PC-3 (cell line): ENCODE results near the gene CARD11. TPM values are rescaled to one million over a fixed set of nuclear protein-coding genes. Genes with fewer than 3 reads are reported as not detected.

ENCODE experiments used
- ATAC-seq: fragments of 200-7000 bp; cut with Tn5 transposase; 2 replicates; pipeline ENCODE4 v1.9.1; 2020; ENCODE audit warnings: mild to moderate bottlenecking, moderate library complexity
- BruUV-seq: library from RNA; stranded (reverse); fragments of 400-500 nt; replicated peaks from 2 replicates; lab custom pipeline; 2021; lab: Mats Ljungman, UMichigan
- CTCF ChIA-PET: fragments of 300-600 bp; sonication (Branson Sonifier 250); formaldehyde crosslinking; loops from one replicate; lab custom pipeline; 2022; ENCODE audit warnings: antibody characterized with exemption; lab: Charles Lee
- POLR2A ChIA-PET: fragments of 300-600 bp; sonication (Branson Sonifier 250); formaldehyde crosslinking; loops from one replicate; lab custom pipeline; 2022; ENCODE audit warnings: antibody characterized with exemption; ENCODE audit not compliant: unreplicated experiment; lab: Charles Lee
- DNase-seq: peaks from one replicate; pipeline ENCODE4 v3.0.0-alpha.2; 2015
- H2AFZ ChIP-seq: fragments of 300-600 bp; sonication (generic); 2 replicates; pipeline ENCODE4 v1.6.0; 2016; ENCODE audit warnings: antibody characterized with exemption, low read length
- H3F3A ChIP-seq: fragments of 300-600 bp; sonication (generic); one replicate; pipeline ENCODE4 v1.6.0; 2017; ENCODE audit warnings: antibody characterized with exemption, low read length, control low read depth, mild to moderate bottlenecking; ENCODE audit not compliant: unreplicated experiment
- H3K27ac ChIP-seq: fragments of 300-600 bp; sonication (generic); 2 replicates; pipeline ENCODE4 v1.5.1; 2016; ENCODE audit warnings: mild to moderate bottlenecking, low read length
- H3K27me3 ChIP-seq: fragments of 300-600 bp; sonication (generic); 2 replicates; pipeline ENCODE4 v1.6.1; 2016; ENCODE audit warnings: low read length, mixed read lengths
- H3K36me3 ChIP-seq: fragments of 300-600 bp; sonication (generic); 2 replicates; pipeline ENCODE4 v1.6.1; 2016; ENCODE audit warnings: low read depth, mixed run types, low read length, mixed read lengths
- H3K4me1 ChIP-seq: fragments of 300-600 bp; sonication (generic); 2 replicates; pipeline ENCODE4 v1.5.1; 2016; ENCODE audit warnings: low read length; ENCODE audit not compliant: insufficient read depth
- H3K4me2 ChIP-seq: fragments of 300-600 bp; sonication (generic); 2 replicates; pipeline ENCODE4 v1.6.0; 2016; ENCODE audit warnings: low read length
- H3K4me3 ChIP-seq: fragments of 300-600 bp; sonication (generic); 2 replicates; pipeline ENCODE4 v1.5.1; 2016; ENCODE audit warnings: mild to moderate bottlenecking, low read length, mixed read lengths
- H3K79me2 ChIP-seq: fragments of 300-600 bp; sonication (generic); 2 replicates; pipeline ENCODE4 v1.6.1; 2017; ENCODE audit warnings: low read length, mixed read lengths
- H3K9ac ChIP-seq: fragments of 300-600 bp; sonication (generic); 2 replicates; pipeline ENCODE4 v1.6.0; 2016; ENCODE audit warnings: mild to moderate bottlenecking, low read length
- H3K9me2 ChIP-seq: fragments of 300-600 bp; sonication (generic); replicated peaks from 2 replicates; pipeline ENCODE4 v1.6.1; 2016; ENCODE audit warnings: mixed run types, low read length, mixed read lengths
- H3K9me3 ChIP-seq: fragments of 300-600 bp; sonication (generic); 2 replicates; pipeline ENCODE4 v1.6.1; 2016; ENCODE audit warnings: low read length, mixed read lengths
- H4K20me1 ChIP-seq: fragments of 300-600 bp; sonication (generic); 2 replicates; pipeline ENCODE4 v1.6.1; 2016; ENCODE audit warnings: low read length, mixed read lengths
- EZH2 ChIP-seq: fragments of 300-600 bp; sonication (generic); IDR thresholded peaks from one replicate; pipeline ENCODE4 v1.6.1; 2017; ENCODE audit warnings: antibody characterized with exemption, mild to moderate bottlenecking, low read length; ENCODE audit not compliant: unreplicated experiment
- EZH2phosphoT487 ChIP-seq: fragments of 300-600 bp; sonication (generic); IDR thresholded peaks from 2 replicates; pipeline ENCODE4 v1.6.1; 2018; ENCODE audit warnings: mild to moderate bottlenecking, antibody characterized with exemption, low read length, borderline replicate concordance
- intact Hi-C: fragments of 100-400 bp; cut with micrococcal nuclease; formaldehyde crosslinking; loops from 2 replicates; pipeline ENCODE4 v1.9.0; 2023
- total RNA-seq: library from RNA; depleted of rRNA; stranded (reverse); fragments of >200 nt; gene quantifications from 2 replicates; pipeline ENCODE4 v1.2.3, GENCODE V29; 2014
- TF ChIP-seq, protein P1 (sequence below): fragments of 300-600 bp; sonication (generic); conservative IDR thresholded peaks from 2 replicates; pipeline ENCODE4 v1.5.1; 2017; ENCODE audit warnings: antibody characterized with exemption, low read depth, mild to moderate bottlenecking, low read length

The CARD11 gene
- total RNA-seq, 1 experiment from 2014 or later: not detected

DNA sequence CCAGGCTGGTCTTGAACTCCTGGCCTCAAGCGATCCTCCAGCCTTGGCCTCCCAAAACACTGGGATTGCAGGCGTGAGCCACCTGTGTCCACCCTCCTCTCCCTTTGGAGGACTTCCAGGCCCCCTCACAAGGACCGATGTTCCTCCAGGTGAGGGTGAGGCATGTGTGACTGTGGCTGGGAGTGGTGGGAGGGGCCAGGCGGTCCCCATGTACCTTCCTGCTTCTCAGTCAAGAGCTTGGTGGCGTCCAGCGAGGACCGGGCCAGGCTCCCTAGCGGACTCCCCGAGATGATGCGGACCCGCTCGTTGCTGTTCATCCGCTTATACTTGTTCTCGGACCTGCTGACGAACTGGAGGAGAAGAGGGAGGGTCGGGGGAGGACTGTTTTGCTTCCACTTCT lies 128.6 kb downstream of the CARD11 start:
- Histone ChIP-seq H3K4me3 (no peak overlapping the region), H3K4me1 (no peaks in the 10 kb centered on the region), H3K27ac (no peak overlapping the region), H2AFZ (no peak overlapping the region), H3F3A (no peaks in the 10 kb centered on the region), H3K27me3 (peaks cover 15% of the 10 kb centered on the region; the same call in 1 of the 2 replicates), H3K36me3 (no peaks in the 10 kb centered on the region), H3K79me2 (no peaks in the 10 kb centered on the region), H3K9me3 (no peaks in the 10 kb centered on the region), H3K4me2 (no peak overlapping the region), H3K9ac (no peak overlapping the region), H4K20me1 (no peaks in the 10 kb centered on the region), H3K9me2 (no peaks in the 10 kb centered on the region)
- ATAC-seq (no peak), DNase-seq (no peak)
- TF ChIP-seq, protein P1, sequence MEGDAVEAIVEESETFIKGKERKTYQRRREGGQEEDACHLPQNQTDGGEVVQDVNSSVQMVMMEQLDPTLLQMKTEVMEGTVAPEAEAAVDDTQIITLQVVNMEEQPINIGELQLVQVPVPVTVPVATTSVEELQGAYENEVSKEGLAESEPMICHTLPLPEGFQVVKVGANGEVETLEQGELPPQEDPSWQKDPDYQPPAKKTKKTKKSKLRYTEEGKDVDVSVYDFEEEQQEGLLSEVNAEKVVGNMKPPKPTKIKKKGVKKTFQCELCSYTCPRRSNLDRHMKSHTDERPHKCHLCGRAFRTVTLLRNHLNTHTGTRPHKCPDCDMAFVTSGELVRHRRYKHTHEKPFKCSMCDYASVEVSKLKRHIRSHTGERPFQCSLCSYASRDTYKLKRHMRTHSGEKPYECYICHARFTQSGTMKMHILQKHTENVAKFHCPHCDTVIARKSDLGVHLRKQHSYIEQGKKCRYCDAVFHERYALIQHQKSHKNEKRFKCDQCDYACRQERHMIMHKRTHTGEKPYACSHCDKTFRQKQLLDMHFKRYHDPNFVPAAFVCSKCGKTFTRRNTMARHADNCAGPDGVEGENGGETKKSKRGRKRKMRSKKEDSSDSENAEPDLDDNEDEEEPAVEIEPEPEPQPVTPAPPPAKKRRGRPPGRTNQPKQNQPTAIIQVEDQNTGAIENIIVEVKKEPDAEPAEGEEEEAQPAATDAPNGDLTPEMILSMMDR: no peak
- TF ChIP-seq EZH2 (no peak), EZH2phosphoT487 (no peak)
- CTCF ChIA-PET: no interaction called here
- BruUV-seq: no TSS peak
- POLR2A ChIA-PET: no interaction called here
- intact Hi-C loops: no loop called here

DNA sequence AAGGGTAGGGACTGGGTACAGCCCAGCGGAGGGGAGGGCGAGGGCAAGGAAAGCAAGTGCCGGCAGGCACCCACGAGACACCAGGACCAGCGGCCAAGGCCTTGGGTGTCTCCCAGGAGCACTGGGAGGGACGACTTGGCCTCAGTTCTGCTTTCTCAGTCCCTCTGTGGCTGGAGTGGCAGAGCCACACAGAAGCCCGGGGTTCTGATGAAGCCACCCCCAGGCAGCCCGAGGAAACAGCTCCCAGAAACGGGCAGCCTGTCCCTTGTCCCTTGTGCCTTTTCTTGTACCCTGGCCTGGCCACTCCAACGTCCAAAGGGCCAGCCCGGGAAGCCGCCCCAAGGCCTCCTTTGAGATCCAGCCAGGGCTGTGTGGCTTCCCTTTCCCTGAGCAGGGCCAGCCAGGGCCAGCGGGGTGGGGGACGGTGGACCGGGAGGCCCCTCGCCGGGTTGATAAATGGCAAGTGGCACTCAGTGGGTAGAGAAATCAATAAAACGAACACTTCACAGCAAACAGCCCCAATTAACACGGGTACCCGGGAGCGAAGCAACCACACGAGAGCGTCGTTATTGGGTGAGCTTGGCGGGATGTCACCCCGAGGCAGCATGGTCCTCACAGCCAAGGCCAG lies 129.8 kb downstream of the CARD11 start:
- no peak for ATAC-seq
- intact Hi-C loops: no loop called here
- CTCF ChIA-PET: no interaction called here

DNA sequence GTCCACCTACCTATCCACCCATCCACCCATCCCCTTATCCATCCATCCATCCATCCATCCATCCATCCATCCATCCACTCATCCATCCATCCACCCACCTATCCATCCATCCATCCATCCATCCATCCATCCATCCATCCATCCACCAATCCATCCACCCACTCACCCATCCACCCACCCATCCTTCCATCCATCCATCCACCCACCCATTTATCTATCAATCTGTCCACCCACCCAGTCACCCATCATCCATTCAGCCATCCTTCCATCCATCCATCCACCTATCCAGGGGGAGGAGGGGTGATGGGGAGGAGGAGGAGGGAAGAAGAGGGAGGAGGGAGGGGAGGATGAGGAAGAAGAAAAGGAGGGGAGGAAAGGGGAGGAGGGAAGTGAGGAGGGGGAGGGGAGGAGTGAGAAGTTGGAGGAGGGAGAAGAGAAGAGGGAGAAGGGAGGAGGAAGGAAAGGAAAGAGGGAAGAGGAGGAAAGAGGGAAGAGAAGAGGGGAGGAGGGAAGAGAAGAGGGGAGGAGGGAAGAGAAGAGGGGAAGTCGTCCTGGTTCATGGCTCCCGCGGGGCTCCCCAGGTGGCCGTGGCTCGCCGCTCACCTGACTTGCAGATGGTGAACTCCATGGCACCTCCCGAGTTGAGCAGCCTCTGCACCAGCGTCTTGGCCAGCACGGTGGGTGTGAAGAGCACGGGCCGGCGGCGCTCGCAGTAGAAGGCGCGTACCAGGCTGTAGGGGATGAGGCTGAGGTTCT lies 130.8 kb downstream of the CARD11 start:
- CTCF ChIA-PET: no interaction called here
- no TSS peak for BruUV-seq
- Histone ChIP-seq H3K27ac (no peak overlapping the region), H3F3A (no peaks in the 10 kb centered on the region), H3K4me1 (no peaks in the 10 kb centered on the region), H3K36me3 (no peaks in the 10 kb centered on the region), H2AFZ (no peak overlapping the region), H3K9me2 (no peaks in the 10 kb centered on the region), H3K9me3 (no peaks in the 10 kb centered on the region), H4K20me1 (no peaks in the 10 kb centered on the region), H3K27me3 (peaks cover 15% of the 10 kb centered on the region; the same call in 1 of the 2 replicates), H3K9ac (no peak overlapping the region), H3K4me2 (no peak overlapping the region), H3K79me2 (no peaks in the 10 kb centered on the region), H3K4me3 (no peak overlapping the region)
- POLR2A ChIA-PET: no interaction called here
- TF ChIP-seq EZH2phosphoT487 (no peak), EZH2 (no peak)
- TF ChIP-seq, protein P1: no peak
- no peak for DNase-seq
- ATAC-seq: no peak
- intact Hi-C loops: no loop called here

More for the DNA sequence above, 129.8 kb downstream of the CARD11 start:
- H3K9me2 ChIP-seq: no peaks in the 10 kb centered on the region
- H3K79me2 ChIP-seq: no peaks in the 10 kb centered on the region
- H3K27me3 ChIP-seq: peaks cover 15% of the 10 kb centered on the region; the same call in 1 of the 2 replicates
- no peaks in the 10 kb centered on the region for H4K20me1 ChIP-seq
- BruUV-seq: no TSS peak
- no peak overlapping the region for H3K4me3 ChIP-seq
- no peaks in the 10 kb centered on the region for H3F3A ChIP-seq
- H3K36me3 ChIP-seq: no peaks in the 10 kb centered on the region
- no peaks in the 10 kb centered on the region for H3K9me3 ChIP-seq
- H3K27ac ChIP-seq: no peak overlapping the region
- no peak overlapping the region for H3K4me2 ChIP-seq
- H2AFZ ChIP-seq: no peak overlapping the region
- H3K9ac ChIP-seq: no peak overlapping the region
- TF ChIP-seq EZH2: no peak
- POLR2A ChIA-PET: no interaction called here
- DNase-seq: no peak
- no peaks in the 10 kb centered on the region for H3K4me1 ChIP-seq
